ENCODE data around the gene RHBDF1. TPM values are rescaled to one million over a fixed set of nuclear protein-coding genes. Genes with fewer than 3 reads are reported as not detected.

RHBDF1 gene
- total and polyA plus RNA-seq, 4 donors, result 1.8 to 6.2 (median 3.5) TPM

DNA sequence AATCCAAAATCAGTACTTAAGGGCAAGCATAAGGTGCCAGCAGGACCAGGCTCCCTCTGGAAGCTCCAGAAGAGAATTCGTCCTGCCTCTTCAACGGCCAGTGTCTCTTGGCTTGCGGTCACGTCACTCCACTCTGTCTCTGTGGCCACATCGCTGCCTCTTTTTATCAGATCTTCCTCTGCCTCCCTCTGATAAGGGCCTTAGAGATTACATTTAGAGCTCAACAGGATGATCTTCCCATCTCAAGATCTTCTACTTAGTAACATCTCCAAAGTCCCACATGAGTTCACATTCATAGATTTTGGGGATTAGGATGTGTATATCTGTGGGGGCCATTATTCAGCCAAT, 22.5 kb upstream of the RHBDF1 start (continued):
- TF ChIP-seq, protein P1, sequence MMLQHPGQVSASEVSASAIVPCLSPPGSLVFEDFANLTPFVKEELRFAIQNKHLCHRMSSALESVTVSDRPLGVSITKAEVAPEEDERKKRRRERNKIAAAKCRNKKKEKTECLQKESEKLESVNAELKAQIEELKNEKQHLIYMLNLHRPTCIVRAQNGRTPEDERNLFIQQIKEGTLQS (IDR thresholded peaks at IDR 0.05), result no peak
- TF ChIP-seq SP1 (IDR thresholded peaks at IDR 0.05) (no peak), RXRA (IDR thresholded peaks at IDR 0.05) (no peak)

DNA sequence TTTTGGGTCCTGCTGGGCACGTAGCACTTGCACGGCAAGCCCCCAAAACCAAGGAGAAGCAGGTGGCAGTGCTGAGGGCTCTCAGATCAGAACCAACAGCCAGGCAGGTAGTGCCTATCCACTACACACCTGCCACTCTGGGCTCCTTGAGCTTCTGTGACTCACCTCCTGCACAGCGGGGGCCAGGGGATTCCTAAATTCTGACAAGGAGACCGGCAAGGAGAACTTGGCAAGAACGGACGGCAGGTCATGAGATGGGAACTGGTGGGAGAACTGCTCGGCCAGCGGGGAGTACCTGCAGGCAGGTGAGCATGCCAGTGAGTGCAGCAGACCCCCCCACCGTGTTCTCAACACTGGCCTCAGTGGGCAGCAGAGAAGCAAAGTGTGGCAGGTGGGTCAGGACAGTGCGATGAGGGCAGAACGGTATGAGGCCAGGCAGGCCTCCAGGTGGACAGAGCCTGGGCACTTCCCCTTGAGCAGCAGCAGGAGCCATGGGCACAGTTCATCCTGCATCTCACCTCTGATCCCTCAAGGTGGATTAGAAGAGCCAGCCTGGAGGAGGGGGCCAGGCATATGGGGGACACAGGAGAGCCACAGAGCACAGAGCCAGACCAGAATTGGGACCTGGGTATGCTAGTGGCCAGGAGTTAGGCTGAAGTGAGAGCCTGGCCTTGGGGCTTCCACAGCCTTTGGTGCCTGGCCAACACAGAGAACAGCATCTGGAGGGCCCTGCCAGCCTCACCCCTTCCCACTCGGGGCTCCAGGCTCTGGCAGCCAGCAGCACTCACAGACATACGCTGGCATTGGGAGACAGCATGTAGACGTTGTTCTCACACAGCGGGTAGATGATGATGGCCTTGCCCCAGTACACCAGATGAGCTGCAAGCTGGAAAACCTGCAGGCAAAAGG, 20.3 kb upstream of the RHBDF1 start:
- no peak for TF ChIP-seq RAD21 (IDR thresholded peaks at IDR 0.05)
- TF ChIP-seq, protein P2, sequence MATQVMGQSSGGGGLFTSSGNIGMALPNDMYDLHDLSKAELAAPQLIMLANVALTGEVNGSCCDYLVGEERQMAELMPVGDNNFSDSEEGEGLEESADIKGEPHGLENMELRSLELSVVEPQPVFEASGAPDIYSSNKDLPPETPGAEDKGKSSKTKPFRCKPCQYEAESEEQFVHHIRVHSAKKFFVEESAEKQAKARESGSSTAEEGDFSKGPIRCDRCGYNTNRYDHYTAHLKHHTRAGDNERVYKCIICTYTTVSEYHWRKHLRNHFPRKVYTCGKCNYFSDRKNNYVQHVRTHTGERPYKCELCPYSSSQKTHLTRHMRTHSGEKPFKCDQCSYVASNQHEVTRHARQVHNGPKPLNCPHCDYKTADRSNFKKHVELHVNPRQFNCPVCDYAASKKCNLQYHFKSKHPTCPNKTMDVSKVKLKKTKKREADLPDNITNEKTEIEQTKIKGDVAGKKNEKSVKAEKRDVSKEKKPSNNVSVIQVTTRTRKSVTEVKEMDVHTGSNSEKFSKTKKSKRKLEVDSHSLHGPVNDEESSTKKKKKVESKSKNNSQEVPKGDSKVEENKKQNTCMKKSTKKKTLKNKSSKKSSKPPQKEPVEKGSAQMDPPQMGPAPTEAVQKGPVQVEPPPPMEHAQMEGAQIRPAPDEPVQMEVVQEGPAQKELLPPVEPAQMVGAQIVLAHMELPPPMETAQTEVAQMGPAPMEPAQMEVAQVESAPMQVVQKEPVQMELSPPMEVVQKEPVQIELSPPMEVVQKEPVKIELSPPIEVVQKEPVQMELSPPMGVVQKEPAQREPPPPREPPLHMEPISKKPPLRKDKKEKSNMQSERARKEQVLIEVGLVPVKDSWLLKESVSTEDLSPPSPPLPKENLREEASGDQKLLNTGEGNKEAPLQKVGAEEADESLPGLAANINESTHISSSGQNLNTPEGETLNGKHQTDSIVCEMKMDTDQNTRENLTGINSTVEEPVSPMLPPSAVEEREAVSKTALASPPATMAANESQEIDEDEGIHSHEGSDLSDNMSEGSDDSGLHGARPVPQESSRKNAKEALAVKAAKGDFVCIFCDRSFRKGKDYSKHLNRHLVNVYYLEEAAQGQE (IDR thresholded peaks at IDR 0.05), result no peak
- TF ChIP-seq FOXA1 (IDR thresholded peaks at IDR 0.05), result no peak
- Histone ChIP-seq H3K27me3 (ENCODE audit: control insufficient read depth in 4 of 4, insufficient read depth in 4 of 4, low read length in 3 of 4) (no peaks in the 10 kb centered on the region), H3K4me3 (ENCODE audit: low read depth in 1 of 3, low read length in 3 of 3) (no peak overlapping the region), H3K36me3 (ENCODE audit: control insufficient read depth in 4 of 4, insufficient read depth in 3 of 4, low read depth in 1 of 4, low read length in 3 of 4) (peaks cover 0 to 19% (median 6%) of the 10 kb centered on the region in 4 donors), H3K9ac (ENCODE audit: low read depth in 1 of 2, low read length in 2 of 2) (no peak overlapping the region), H3K4me1 (ENCODE audit: control insufficient read depth in 4 of 4, insufficient read depth in 4 of 4, low read length in 3 of 4) (peaks cover 0 to 4% (median 2%) of the 10 kb centered on the region in 4 donors), H3K27ac (ENCODE audit: low read depth in 1 of 2, low read length in 2 of 2) (no peak overlapping the region), H3K9me3 (ENCODE audit: control insufficient read depth in 4 of 4, low read length in 3 of 4) (no peaks in the 10 kb centered on the region)
- no peak for DNase-seq (ENCODE audit: low spot score)
- 93% methylated on average over 15 of the region's 15 CpGs for WGBS

DNA sequence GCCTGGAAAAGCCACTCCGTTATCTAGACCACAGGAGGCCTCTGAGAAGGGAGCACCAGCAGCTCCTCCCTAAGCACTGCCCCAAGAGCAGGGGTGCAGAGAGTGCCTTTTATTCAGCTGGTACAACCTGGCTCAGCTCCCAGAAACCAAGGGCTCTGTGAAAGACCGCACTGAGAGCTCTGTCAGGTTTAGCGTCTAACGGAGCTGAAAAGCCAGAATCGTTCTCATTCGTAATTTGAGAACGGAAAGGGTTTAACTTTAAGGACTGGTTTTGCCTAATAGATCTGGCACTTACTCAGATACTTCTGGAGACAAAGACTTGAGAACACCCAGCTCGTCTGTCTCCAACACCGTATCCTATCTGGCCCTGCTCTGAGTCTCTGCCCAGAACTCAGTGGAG, 19.1 kb upstream of the RHBDF1 start:
- H3K9me3 ChIP-seq (ENCODE audit: control insufficient read depth in 4 of 4, low read length in 3 of 4), result no peaks in the 10 kb centered on the region
- peaks cover 0 to 22% (median 9%) of the 10 kb centered on the region in 4 donors for H3K36me3 ChIP-seq (ENCODE audit: control insufficient read depth in 4 of 4, insufficient read depth in 3 of 4, low read depth in 1 of 4, low read length in 3 of 4)
- no peak overlapping the region for H3K9ac ChIP-seq (ENCODE audit: low read depth in 1 of 2, low read length in 2 of 2)
- no peak for DNase-seq (ENCODE audit: low spot score)
- TF ChIP-seq HNF4G (IDR thresholded peaks at IDR 0.05), result no peak
- TF ChIP-seq YY1 (IDR thresholded peaks at IDR 0.05), result no peak
- TF ChIP-seq, protein P3, sequence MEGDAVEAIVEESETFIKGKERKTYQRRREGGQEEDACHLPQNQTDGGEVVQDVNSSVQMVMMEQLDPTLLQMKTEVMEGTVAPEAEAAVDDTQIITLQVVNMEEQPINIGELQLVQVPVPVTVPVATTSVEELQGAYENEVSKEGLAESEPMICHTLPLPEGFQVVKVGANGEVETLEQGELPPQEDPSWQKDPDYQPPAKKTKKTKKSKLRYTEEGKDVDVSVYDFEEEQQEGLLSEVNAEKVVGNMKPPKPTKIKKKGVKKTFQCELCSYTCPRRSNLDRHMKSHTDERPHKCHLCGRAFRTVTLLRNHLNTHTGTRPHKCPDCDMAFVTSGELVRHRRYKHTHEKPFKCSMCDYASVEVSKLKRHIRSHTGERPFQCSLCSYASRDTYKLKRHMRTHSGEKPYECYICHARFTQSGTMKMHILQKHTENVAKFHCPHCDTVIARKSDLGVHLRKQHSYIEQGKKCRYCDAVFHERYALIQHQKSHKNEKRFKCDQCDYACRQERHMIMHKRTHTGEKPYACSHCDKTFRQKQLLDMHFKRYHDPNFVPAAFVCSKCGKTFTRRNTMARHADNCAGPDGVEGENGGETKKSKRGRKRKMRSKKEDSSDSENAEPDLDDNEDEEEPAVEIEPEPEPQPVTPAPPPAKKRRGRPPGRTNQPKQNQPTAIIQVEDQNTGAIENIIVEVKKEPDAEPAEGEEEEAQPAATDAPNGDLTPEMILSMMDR (IDR thresholded peaks at IDR 0.05; ENCODE audit: low read depth, low read length, missing input control), result no peak
- TF ChIP-seq NR2F2 (IDR thresholded peaks at IDR 0.05), result no peak
- TF ChIP-seq EGR1 (IDR thresholded peaks at IDR 0.05; ENCODE audit: low read depth in 2 of 2), result no peak
- no peak for TF ChIP-seq SP1 (IDR thresholded peaks at IDR 0.05)
- TF ChIP-seq, protein P4, sequence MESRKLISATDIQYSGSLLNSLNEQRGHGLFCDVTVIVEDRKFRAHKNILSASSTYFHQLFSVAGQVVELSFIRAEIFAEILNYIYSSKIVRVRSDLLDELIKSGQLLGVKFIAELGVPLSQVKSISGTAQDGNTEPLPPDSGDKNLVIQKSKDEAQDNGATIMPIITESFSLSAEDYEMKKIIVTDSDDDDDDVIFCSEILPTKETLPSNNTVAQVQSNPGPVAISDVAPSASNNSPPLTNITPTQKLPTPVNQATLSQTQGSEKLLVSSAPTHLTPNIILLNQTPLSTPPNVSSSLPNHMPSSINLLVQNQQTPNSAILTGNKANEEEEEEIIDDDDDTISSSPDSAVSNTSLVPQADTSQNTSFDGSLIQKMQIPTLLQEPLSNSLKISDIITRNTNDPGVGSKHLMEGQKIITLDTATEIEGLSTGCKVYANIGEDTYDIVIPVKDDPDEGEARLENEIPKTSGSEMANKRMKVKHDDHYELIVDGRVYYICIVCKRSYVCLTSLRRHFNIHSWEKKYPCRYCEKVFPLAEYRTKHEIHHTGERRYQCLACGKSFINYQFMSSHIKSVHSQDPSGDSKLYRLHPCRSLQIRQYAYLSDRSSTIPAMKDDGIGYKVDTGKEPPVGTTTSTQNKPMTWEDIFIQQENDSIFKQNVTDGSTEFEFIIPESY (IDR thresholded peaks at IDR 0.05), result no peak
- TF ChIP-seq RAD21 (IDR thresholded peaks at IDR 0.05), result no peak
- TF ChIP-seq GABPA (IDR thresholded peaks at IDR 0.05 in 1 of 2, conservative IDR thresholded peaks at IDR 0.05 in 1 of 2), result no peak
- no peak for TF ChIP-seq TAF1 (conservative IDR thresholded peaks at IDR 0.05)
- TF ChIP-seq, protein P5, sequence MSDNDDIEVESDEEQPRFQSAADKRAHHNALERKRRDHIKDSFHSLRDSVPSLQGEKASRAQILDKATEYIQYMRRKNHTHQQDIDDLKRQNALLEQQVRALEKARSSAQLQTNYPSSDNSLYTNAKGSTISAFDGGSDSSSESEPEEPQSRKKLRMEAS (IDR thresholded peaks at IDR 0.05), result no peak
- TF ChIP-seq, protein P1 (IDR thresholded peaks at IDR 0.05), result no peak
- no peak for TF ChIP-seq RXRA (IDR thresholded peaks at IDR 0.05)
- no peak for TF ChIP-seq FOXA2 (IDR thresholded peaks at IDR 0.05)
- TF ChIP-seq, protein P2 (IDR thresholded peaks at IDR 0.05), result no peak
- no peaks in the 10 kb centered on the region for H3K4me1 ChIP-seq (ENCODE audit: control insufficient read depth in 4 of 4, insufficient read depth in 4 of 4, low read length in 3 of 4)
- no peaks in the 10 kb centered on the region for H3K27me3 ChIP-seq (ENCODE audit: control insufficient read depth in 4 of 4, insufficient read depth in 4 of 4, low read length in 3 of 4)
- WGBS, result 85% methylated on average over 9 of the region's 9 CpGs
- H3K4me3 ChIP-seq (ENCODE audit: low read depth in 1 of 3, low read length in 3 of 3), result no peak overlapping the region
- H3K27ac ChIP-seq (ENCODE audit: low read depth in 1 of 2, low read length in 2 of 2), result no peak overlapping the region
